GM23248 (cell line): ENCODE measurements around the gene AFMID. TPM values are rescaled to one million over a fixed set of nuclear protein-coding genes. Genes with fewer than 3 reads are reported as not detected.

Source experiments
- DNase-seq: peaks from one replicate; pipeline ENCODE4 v3.0.0-alpha.2; 2015
- H2AFZ ChIP-seq: fragments of 200-600 bp; sonication (generic); 2 replicates; pipeline ENCODE4 v1.6.1; 2016; ENCODE audit warnings: antibody characterized with exemption
- H3F3A ChIP-seq: fragments of 200-600 bp; sonication (generic); 2 replicates; pipeline ENCODE4 v1.6.1; 2016; ENCODE audit warnings: mild to moderate bottlenecking, antibody characterized with exemption, mixed run types; ENCODE audit not compliant: insufficient read depth
- H3K27ac ChIP-seq: fragments of 200-600 bp; sonication (generic); 2 replicates; pipeline ENCODE4 v1.5.1; 2016; ENCODE audit warnings: mild to moderate bottlenecking
- H3K27me3 ChIP-seq: fragments of 200-600 bp; sonication (generic); replicated peaks from 2 replicates; pipeline ENCODE4 v1.6.1; 2016; ENCODE audit warnings: mild to moderate bottlenecking; ENCODE audit not compliant: insufficient read depth
- H3K36me3 ChIP-seq: fragments of 200-600 bp; sonication (generic); 2 replicates; pipeline ENCODE4 v1.6.1; 2016; ENCODE audit warnings: low read depth, mild to moderate bottlenecking
- H3K4me1 ChIP-seq: fragments of 200-600 bp; sonication (generic); 2 replicates; pipeline ENCODE4 v1.6.1; 2016; ENCODE audit warnings: mild to moderate bottlenecking; ENCODE audit not compliant: insufficient read depth
- H3K4me2 ChIP-seq: fragments of 200-600 bp; sonication (generic); one replicate; pipeline ENCODE4 v1.6.1; 2016; ENCODE audit warnings: mild to moderate bottlenecking; ENCODE audit not compliant: unreplicated experiment
- H3K4me3 ChIP-seq: fragments of 200-600 bp; sonication (generic); 2 replicates; pipeline ENCODE4 v1.5.1; 2016; ENCODE audit warnings: mild to moderate bottlenecking
- H3K79me2 ChIP-seq: fragments of 200-600 bp; sonication (generic); 2 replicates; pipeline ENCODE4 v1.6.1; 2016; ENCODE audit warnings: mild to moderate bottlenecking; ENCODE audit not compliant: insufficient read depth
- H3K9ac ChIP-seq: fragments of 200-600 bp; sonication (generic); 2 replicates; pipeline ENCODE4 v1.6.1; 2016; ENCODE audit warnings: mild to moderate bottlenecking
- H3K9me2 ChIP-seq: fragments of 200-600 bp; sonication (generic); 2 replicates; pipeline ENCODE4 v1.6.1; 2016; ENCODE audit warnings: mixed run types, mild to moderate bottlenecking, moderate library complexity; ENCODE audit not compliant: insufficient read depth
- H3K9me3 ChIP-seq: fragments of 200-600 bp; sonication (generic); one replicate; pipeline ENCODE4 v1.6.1; 2017; ENCODE audit warnings: low read depth
- H4K20me1 ChIP-seq: fragments of 200-600 bp; sonication (generic); 2 replicates; pipeline ENCODE4 v1.6.0; 2016; ENCODE audit not compliant: insufficient read depth
- EZH2 ChIP-seq: fragments of 200-600 bp; sonication (generic); IDR thresholded peaks from 2 replicates; pipeline ENCODE4 v1.6.1; 2018; ENCODE audit warnings: antibody characterized with exemption, mild to moderate bottlenecking; ENCODE audit not compliant: insufficient read depth, poor library complexity, severe bottlenecking
- EZH2phosphoT487 ChIP-seq: fragments of 200-600 bp; sonication (generic); IDR thresholded peaks from 2 replicates; pipeline ENCODE4 v1.6.1; 2018; ENCODE audit warnings: antibody characterized with exemption, moderate library complexity, mild to moderate bottlenecking, low read depth; ENCODE audit not compliant: insufficient read depth
- WGBS, 2 experiments: methylation state at CpG; one replicate each; pipeline ENCODE4 v1.1.6; 2015 to 2017; ENCODE audit warnings: low lambda C conversion rate in 2 of 2, low coverage in 1 of 2; ENCODE audit errors: missing lambda C conversion rate in 2 of 2; 5-methylcytosine and 5-hydroxymethylcytosine counted together
- in situ Hi-C: fragments of 300-500 bp; cut with MboI; formaldehyde crosslinking; loops from 2 replicates; pipeline ENCODE4 v1.15.0; 2020
- polyA plus RNA-seq: library from polyadenylated mRNA; unstranded; fragments of >200 nt; fragmentation: Nextera tagmentation; extraction: Ambion mirVana; gene quantifications from 2 replicates; pipeline ENCODE4 v1.2.1, GENCODE V29; 2016
- total RNA-seq: library from RNA; depleted of rRNA; stranded (reverse); fragments of >200 nt; shearing (Covaris generic); gene quantifications from 2 replicates; pipeline ENCODE4 v1.2.3, GENCODE V29; 2014

Gene AFMID
- total and polyA plus RNA-seq, 2 experiments from 2014 or later: 22.9 to 24.1 TPM

DNA sequence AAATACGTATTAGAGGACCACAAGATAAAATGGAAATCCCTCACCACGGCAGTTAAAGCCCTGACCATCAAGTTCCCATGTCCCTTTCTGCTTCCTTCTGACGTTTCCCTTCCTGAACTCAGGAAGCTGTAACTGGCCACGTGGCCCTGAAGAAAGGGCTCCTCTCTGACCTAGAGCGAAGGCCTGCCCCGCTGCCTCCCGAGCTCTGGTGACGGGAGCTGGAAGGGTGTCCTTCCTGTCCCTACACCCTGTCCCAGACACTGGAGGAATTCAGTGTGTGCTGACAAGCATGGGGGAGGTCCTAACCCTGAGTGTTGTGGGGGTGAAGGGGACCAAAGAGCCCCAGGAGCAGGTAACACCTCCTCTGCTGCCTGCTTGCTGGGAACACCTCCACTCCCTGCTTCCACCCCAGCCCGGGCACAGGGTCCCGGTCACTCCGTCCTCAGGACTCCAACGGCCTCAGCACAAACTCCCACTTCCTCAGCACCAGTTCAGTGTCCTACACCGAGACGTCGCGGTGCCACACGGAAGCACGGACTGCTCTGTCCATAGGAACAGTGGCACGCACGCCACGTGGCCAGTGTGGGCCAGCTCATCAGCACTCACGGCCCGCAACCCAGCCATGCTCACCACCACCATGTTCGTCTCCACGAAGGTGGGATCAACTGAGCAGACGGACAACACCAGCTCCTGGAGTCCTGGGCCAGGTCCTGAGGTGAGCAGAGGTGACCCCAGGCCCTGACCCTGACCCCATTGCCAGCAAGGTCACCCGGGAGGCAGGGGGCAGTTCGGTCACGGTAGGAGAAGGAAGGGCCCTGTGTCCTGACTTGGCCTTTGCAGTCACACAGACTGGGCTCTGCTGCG is 61.1 kb downstream of the AFMID start:
- no peaks in the 10 kb centered on the region for H3K36me3 ChIP-seq
- H3K79me2 ChIP-seq: no peaks in the 10 kb centered on the region
- no peaks in the 10 kb centered on the region for H3K4me1 ChIP-seq
- no peaks in the 10 kb centered on the region for H3K27me3 ChIP-seq
- H3K9me3 ChIP-seq: no peaks in the 10 kb centered on the region
- H4K20me1 ChIP-seq: no peaks in the 10 kb centered on the region
- H3K9ac ChIP-seq: no peak overlapping the region
- no peak overlapping the region for H3K4me2 ChIP-seq
- no peak for DNase-seq
- in situ Hi-C loops: no loop called here
- H3F3A ChIP-seq: no peaks in the 10 kb centered on the region
- no peak overlapping the region for H2AFZ ChIP-seq
- H3K4me3 ChIP-seq: no peak overlapping the region
- TF ChIP-seq EZH2: no peak
- TF ChIP-seq EZH2phosphoT487: no peak
- no peaks in the 10 kb centered on the region for H3K9me2 ChIP-seq
- no peak overlapping the region for H3K27ac ChIP-seq
- WGBS, 2 experiments: 71% methylated on average over 29 to 30 of the region's 30 CpGs

DNA sequence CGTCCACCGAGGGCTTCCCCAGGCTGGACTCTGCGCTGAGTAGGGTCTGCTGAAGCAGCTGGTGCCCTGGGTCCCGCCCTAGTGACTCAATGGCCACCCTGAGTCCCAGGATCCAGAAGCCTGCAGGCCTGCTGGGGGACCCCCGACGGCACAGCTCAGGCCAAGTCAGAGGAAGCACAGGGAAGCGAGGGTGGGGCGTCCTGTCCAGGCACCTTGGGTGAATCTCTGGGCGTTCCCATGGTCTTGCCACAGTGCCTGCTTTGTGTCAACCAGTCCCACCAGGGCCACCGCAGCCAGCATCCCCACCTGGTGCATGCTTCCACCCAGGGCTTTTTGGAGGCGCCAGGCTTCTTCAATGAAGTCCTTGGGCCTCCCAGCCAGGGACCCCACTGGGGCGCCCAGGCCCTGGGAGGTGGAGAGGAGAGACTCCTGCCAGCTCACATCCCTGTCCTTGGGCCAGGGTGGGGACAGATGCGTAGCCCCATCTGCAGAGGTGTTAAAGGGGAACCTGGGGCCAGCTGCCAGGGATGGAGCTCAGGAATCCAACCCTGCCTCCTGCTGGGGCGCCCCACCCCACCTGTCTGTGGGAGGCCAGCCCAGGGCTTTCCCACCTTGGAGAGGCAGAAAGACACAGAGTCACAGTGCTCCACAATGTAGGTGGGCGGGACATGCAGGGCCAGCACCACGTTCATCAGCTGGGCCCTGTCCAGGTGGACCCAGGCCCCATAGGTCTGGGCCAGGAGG is 62.1 kb downstream of the AFMID start:
- TF ChIP-seq EZH2: no peak
- Histone ChIP-seq H3K9me3 (no peaks in the 10 kb centered on the region), H3K9me2 (no peaks in the 10 kb centered on the region), H3K27ac (no peak overlapping the region), H3K36me3 (no peaks in the 10 kb centered on the region), H2AFZ (no peak overlapping the region), H3K4me1 (0 out of 2 replicates have a peak, but pooled peaks cover 3% of the 10 kb centered on the region), H3K79me2 (no peaks in the 10 kb centered on the region), H3K9ac (no peak overlapping the region), H3K27me3 (no peaks in the 10 kb centered on the region), H3K4me2 (no peak overlapping the region), H3K4me3 (no peak overlapping the region), H4K20me1 (no peaks in the 10 kb centered on the region), H3F3A (no peaks in the 10 kb centered on the region)
- WGBS, 2 experiments: 64 to 67% methylated on average over 16 of the region's 16 CpGs
- no peak for DNase-seq
- in situ Hi-C loops: no loop called here

DNA sequence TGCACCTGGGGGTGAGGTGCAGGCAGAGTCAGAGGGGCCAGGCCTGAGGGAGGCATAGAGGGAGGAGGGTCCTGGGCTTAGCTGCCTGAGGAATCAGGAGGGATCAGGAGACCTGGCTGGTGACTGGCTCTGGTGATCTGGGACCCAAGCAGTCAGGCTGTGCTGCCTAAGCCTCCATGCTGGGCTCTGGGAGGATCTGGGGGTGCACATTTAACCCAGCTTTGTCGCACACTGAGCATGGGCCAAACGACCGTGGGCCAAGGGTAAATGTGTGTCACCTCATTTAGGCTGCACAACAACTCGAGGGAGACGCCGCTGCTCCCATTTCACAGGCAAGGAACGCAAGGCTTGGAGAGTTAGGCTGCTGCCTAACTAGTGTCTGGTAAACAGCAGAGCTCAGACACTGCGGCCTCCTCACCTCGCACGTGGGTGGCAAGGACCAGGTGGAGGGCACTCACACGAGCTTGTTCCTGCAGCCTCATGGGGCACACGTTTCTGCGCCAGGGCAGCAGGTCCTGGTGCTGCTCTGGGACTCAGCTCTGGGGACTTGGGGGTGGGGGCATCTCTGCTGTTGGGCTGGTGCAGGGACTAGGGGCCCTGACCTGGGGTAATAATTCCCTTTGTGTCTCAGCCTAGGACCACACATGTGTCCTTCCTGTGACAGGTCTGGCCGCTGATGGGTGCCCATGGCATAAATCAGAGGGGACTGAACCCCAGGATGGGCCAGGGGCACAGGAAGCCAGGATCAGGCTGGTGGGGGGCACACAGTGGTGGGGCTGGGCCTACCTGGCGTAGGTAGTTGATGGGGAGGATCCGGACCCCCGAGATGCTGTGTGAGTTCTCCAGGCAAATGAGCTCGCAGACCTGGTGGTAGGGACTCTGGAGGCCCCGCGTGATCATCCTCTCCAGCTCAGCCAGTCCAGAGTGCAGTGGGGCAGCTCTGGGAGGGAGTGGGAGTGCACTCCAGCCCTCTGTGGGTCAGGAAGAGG is 63.0 kb downstream of the AFMID start:
- H3K27ac ChIP-seq: no peak overlapping the region
- H3K4me1 ChIP-seq: 0 out of 2 replicates have a peak, but pooled peaks cover 3% of the 10 kb centered on the region
- no peaks in the 10 kb centered on the region for H3K9me2 ChIP-seq
- no peak for DNase-seq
- no peaks in the 10 kb centered on the region for H3K27me3 ChIP-seq
- no peaks in the 10 kb centered on the region for H4K20me1 ChIP-seq
- H3K9me3 ChIP-seq: no peaks in the 10 kb centered on the region
- in situ Hi-C loops: no loop called here
- H3K4me2 ChIP-seq: no peak overlapping the region
- H3F3A ChIP-seq: no peaks in the 10 kb centered on the region
- 39 to 43% methylated on average over 18 to 20 of the region's 20 CpGs for WGBS, 2 experiments
- H3K9ac ChIP-seq: no peak overlapping the region
- TF ChIP-seq EZH2phosphoT487 (no peak), EZH2 (no peak)
- no peak overlapping the region for H2AFZ ChIP-seq
- H3K4me3 ChIP-seq: no peak overlapping the region
- no peaks in the 10 kb centered on the region for H3K79me2 ChIP-seq
- no peaks in the 10 kb centered on the region for H3K36me3 ChIP-seq
